ENCODE results near the gene MTMR10. TPM values are rescaled to one million over a fixed set of nuclear protein-coding genes. Genes with fewer than 3 reads are reported as not detected.
A peak's percentile ranks its signal among the peaks of the same experiment; 100 is the strongest.

Gene MTMR10
- total RNA-seq, 4 donors from 2014 or later: 16.6 to 41.2 (median 28.0) TPM

GRCh38 chr15:31014608-31014925 is 23.1 kb upstream of the MTMR10 start:
- no peak for DNase-seq
- Histone ChIP-seq H3K4me1 (peaks cover 0 to 41% (median 0%) of the 10 kb centered on the region in 3 donors), H3K36me3 (no peaks in the 10 kb centered on the region), H3K27ac (peak overlapping the region in 3 of 4 donors; percentile 22 to 62 (median 40)), H3K4me3 (no peak overlapping the region), H3K9me3 (peaks cover 0 to 20% (median 18%) of the 10 kb centered on the region in 3 donors), H3K27me3 (no peaks in the 10 kb centered on the region)
- WGBS, 2 donors: 48% methylated on average over 2 of the region's 2 CpGs; no CpG with 5 or more reads in 1 of the 2 donors
- TF ChIP-seq CTCF (IDR thresholded peaks at IDR 0.05): no peak
- no peak for TF ChIP-seq POLR2A (IDR thresholded peaks at IDR 0.05)
- intact Hi-C loops (cut with DNase I): no loop called here

- H3K4me1 ChIP-seq: peaks cover 0 to 41% (median 0%) of the 10 kb centered on the region in 3 donors
- H3K27ac ChIP-seq: peak overlapping the region in 3 of 4 donors; percentile 22 to 62 (median 40)
- WGBS, 2 donors: 36 to 56% methylated on average over 2 of the region's 2 CpGs
- no peak overlapping the region for H3K4me3 ChIP-seq
- TF ChIP-seq CTCF (IDR thresholded peaks at IDR 0.05): no peak
- TF ChIP-seq POLR2A (IDR thresholded peaks at IDR 0.05): no peak
- H3K36me3 ChIP-seq: no peaks in the 10 kb centered on the region
- intact Hi-C loops (cut with DNase I): no loop called here
- peaks cover 0 to 20% (median 18%) of the 10 kb centered on the region in 3 donors for H3K9me3 ChIP-seq
- no peaks in the 10 kb centered on the region for H3K27me3 ChIP-seq
- DNase-seq: no peak
Observed at GRCh38 chr15:31013863-31014607, 22.6 kb upstream of the MTMR10 start.

- DNase-seq: no peak
- peaks cover 0 to 20% (median 18%) of the 10 kb centered on the region in 3 donors for H3K9me3 ChIP-seq
- no peak overlapping the region for H3K4me3 ChIP-seq
- peaks cover 0 to 41% (median 0%) of the 10 kb centered on the region in 3 donors for H3K4me1 ChIP-seq
- 61 to 87% methylated on average over 2 of the region's 2 CpGs for WGBS, 2 donors
- no peak overlapping the region for H3K27ac ChIP-seq
- no peaks in the 10 kb centered on the region for H3K27me3 ChIP-seq
- intact Hi-C loops (cut with DNase I): no loop called here
- TF ChIP-seq CTCF (IDR thresholded peaks at IDR 0.05): no peak
- TF ChIP-seq POLR2A (IDR thresholded peaks at IDR 0.05): no peak
- no peaks in the 10 kb centered on the region for H3K36me3 ChIP-seq
Observed at GRCh38 chr15:31012455-31012854, 21.0 kb upstream of the MTMR10 start.

GRCh38 chr15:31010036-31010435 is 18.6 kb upstream of the MTMR10 start:
- no peak for DNase-seq
- 44 to 76% methylated on average over 1 of the region's 1 CpG for WGBS, 2 donors
- Histone ChIP-seq H3K27me3 (no peaks in the 10 kb centered on the region), H3K4me1 (peaks cover 0 to 39% (median 0%) of the 10 kb centered on the region in 3 donors), H3K36me3 (no peaks in the 10 kb centered on the region), H3K9me3 (peaks cover 0 to 20% (median 18%) of the 10 kb centered on the region in 3 donors), H3K4me3 (no peak overlapping the region), H3K27ac (no peak overlapping the region)
- intact Hi-C loops (cut with DNase I): no loop called here
- TF ChIP-seq POLR2A (IDR thresholded peaks at IDR 0.05) (no peak), CTCF (IDR thresholded peaks at IDR 0.05) (no peak)

- intact Hi-C loops (cut with DNase I): no loop called here
- no peaks in the 10 kb centered on the region for H3K9me3 ChIP-seq
- TF ChIP-seq POLR2A (IDR thresholded peaks at IDR 0.05): no peak
- no peak for TF ChIP-seq CTCF (IDR thresholded peaks at IDR 0.05)
- no peaks in the 10 kb centered on the region for H3K27me3 ChIP-seq
- DNase-seq: no peak
- 30 to 49% methylated on average over 2 of the region's 2 CpGs for WGBS, 2 donors
- peak overlapping the region in 2 of 4 donors; percentile 42 to 49 for H3K27ac ChIP-seq
- no peak overlapping the region for H3K4me3 ChIP-seq
- no peaks in the 10 kb centered on the region for H3K36me3 ChIP-seq
- H3K4me1 ChIP-seq: peaks cover 0 to 50% (median 6%) of the 10 kb centered on the region in 3 donors
Observed at GRCh38 chr15:31005660-31006059, 14.2 kb upstream of the MTMR10 start.
